BLaER1 treated with 17β-estradiol and CSF1 and Interleukin-3, amounts not matched to agents 10 nM and 100 nM (cell line): ENCODE results near the gene RPA1.

Experiments
- H3K27ac ChIP-seq, 11 experiments: shearing (Covaris generic); formaldehyde crosslinking; 2 replicates each; pipeline ENCODE4 v1.8.1; 2022
- H3K27me3 ChIP-seq, 11 experiments: shearing (Covaris generic); formaldehyde crosslinking; 2 replicates each; pipeline ENCODE4 v1.8.1; 2022
- H3K36me3 ChIP-seq, 11 experiments: shearing (Covaris generic); formaldehyde crosslinking; 2 replicates each; pipeline ENCODE4 v1.8.1; 2022
- H3K4me1 ChIP-seq, 10 experiments: shearing (Covaris generic); formaldehyde crosslinking; 2 replicates each; pipeline ENCODE4 v1.8.1; 2022
- H3K4me2 ChIP-seq, 11 experiments: shearing (Covaris generic); formaldehyde crosslinking; 2 replicates each; pipeline ENCODE4 v1.8.1; 2022
- H3K4me3 ChIP-seq, 10 experiments: shearing (Covaris generic); formaldehyde crosslinking; 2 replicates each; pipeline ENCODE4 v1.8.1; 2022
- H3K9ac ChIP-seq, 11 experiments: shearing (Covaris generic); formaldehyde crosslinking; 2 replicates each; pipeline ENCODE4 v1.8.1; 2022
- H3K9me3 ChIP-seq, 11 experiments: shearing (Covaris generic); formaldehyde crosslinking; replicated peaks in 1 of 11; 2 replicates each; pipeline ENCODE4 v1.8.1; 2022
- H4K20me1 ChIP-seq, 11 experiments: shearing (Covaris generic); formaldehyde crosslinking; 2 replicates each; pipeline ENCODE4 v1.8.1; 2022
- Cebpa-rat ChIP-seq, 11 experiments: shearing (Covaris generic); IDR thresholded peaks; 2 replicates each; pipeline ENCODE4 v1.8.1; 2022

RPA1 gene

DNA sequence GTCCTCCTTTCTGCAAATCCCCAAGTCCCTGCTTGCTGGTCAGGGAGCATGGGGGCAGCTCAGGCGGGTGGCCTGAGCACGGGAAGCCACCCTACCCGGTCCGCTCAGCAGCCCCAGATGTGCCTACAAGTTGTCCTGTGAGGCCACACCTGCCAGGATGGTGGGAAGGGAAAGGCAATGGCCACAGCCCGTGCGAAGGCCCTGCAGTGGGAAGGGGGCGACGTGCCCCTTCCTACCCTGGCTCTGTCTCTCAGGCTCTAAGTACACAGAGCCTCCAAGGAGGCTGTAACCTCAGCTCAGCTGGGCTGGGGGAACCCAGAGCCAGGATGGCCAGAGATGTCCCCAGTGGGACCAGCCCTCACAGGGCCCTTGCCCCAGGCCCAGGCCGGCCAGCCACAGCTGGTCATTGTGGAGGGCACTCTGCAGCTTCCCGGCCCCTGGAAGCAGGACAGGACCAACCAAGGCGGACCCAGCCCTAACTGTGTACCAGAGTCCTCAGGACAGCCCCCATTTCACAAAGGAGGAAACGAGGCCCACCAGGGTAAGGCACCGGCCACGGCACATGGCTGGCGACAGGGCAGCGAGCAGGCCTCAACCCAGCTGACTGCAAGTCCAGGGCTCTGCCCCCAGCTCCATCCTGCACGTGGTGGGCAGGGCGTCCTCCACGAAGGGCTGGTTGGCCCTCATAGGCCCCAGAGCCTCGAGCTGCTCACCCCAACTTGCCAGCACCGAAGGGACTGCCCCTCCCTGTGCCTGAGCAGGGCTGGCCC lies 113.0 kb downstream of the RPA1 start:
- Histone ChIP-seq H3K9ac (peak overlapping the region in 1 of 11 experiments; percentile 29; a peak in 1 of 22 replicates), H3K4me1 (peaks cover 0 to 48% (median 32%) of the 10 kb centered on the region in 10 experiments; a peak in 16 of 20 replicates), H3K27ac (0 out of 22 replicates have a peak overlapping the region, but pooled peaks of 1 of the 11 experiments have one; percentile 14), H3K27me3 (no peaks in the 10 kb centered on the region), H3K9me3 (no peaks in the 10 kb centered on the region), H3K4me3 (no peak overlapping the region), H3K4me2 (no peak overlapping the region), H3K36me3 (no peaks in the 10 kb centered on the region), H4K20me1 (peaks cover 0 to 42% (median 11%) of the 10 kb centered on the region in 11 experiments; a peak in 8 of 22 replicates)
- TF ChIP-seq Cebpa-rat (IDR thresholded peaks at IDR 0.05): no peak

DNA sequence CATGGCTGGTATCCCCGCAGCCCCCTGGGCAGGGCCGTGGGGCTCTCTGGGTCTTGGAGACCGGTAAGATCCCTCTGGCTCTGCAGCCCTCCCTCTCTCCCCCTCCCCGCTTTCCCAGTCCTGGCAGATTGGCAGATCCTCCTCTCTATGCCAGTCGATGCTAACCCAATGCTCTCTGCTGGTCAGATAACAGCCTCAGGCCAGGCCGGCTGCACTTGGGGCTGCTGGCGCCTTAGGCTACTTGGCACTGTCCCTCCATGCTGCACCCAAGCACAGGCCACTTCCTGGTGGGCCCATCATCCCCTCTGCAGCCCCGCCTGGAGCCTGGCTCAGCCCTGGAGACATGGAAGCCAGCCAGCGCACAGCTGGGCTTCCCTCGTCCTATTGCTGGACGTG lies 113.6 kb downstream of the RPA1 start:
- H3K9ac ChIP-seq: no peak overlapping the region
- no peak overlapping the region for H3K27ac ChIP-seq
- H3K36me3 ChIP-seq: no peaks in the 10 kb centered on the region
- H3K4me3 ChIP-seq: no peak overlapping the region
- TF ChIP-seq Cebpa-rat (IDR thresholded peaks at IDR 0.05): no peak
- no peaks in the 10 kb centered on the region for H3K9me3 ChIP-seq
- H3K4me1 ChIP-seq: peaks cover 0 to 51% (median 35%) of the 10 kb centered on the region in 10 experiments; a peak in 16 of 20 replicates
- no peak overlapping the region for H3K4me2 ChIP-seq
- peaks cover 0 to 41% (median 11%) of the 10 kb centered on the region in 11 experiments; a peak in 7 of 22 replicates for H4K20me1 ChIP-seq
- no peaks in the 10 kb centered on the region for H3K27me3 ChIP-seq

DNA sequence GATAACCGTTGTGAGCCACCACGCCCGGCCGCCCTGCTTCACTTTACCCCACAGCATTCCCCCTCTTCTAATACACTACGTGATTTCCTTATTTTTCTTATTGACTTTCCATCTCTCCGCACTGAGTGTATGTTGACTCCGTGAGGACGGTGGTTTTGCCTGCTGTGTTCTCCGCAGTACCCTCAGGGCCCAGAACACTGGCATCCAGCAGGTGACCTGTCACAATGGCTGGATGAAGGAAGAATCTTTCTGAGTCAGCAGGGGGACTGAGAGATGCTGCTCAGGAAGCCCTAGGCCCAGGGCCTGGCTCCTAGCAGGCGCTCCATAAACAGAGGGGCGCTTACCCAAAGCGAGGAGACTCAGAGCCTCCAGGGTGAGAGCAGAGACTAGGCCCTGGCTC lies 115.8 kb downstream of the RPA1 start:
- Histone ChIP-seq H3K4me2 (no peak overlapping the region), H3K27ac (no peak overlapping the region), H3K27me3 (no peaks in the 10 kb centered on the region), H3K9me3 (no peaks in the 10 kb centered on the region), H3K4me3 (no peak overlapping the region), H3K36me3 (no peaks in the 10 kb centered on the region), H3K4me1 (peaks cover 0 to 52% (median 32%) of the 10 kb centered on the region in 10 experiments; a peak in 16 of 20 replicates), H3K9ac (peak overlapping the region in 3 of 11 experiments; percentile 11 to 38 (median 31); a peak in 3 of 22 replicates), H4K20me1 (peaks cover 0 to 28% (median 4%) of the 10 kb centered on the region in 11 experiments; a peak in 7 of 22 replicates)
- TF ChIP-seq Cebpa-rat (IDR thresholded peaks at IDR 0.05): no peak

DNA sequence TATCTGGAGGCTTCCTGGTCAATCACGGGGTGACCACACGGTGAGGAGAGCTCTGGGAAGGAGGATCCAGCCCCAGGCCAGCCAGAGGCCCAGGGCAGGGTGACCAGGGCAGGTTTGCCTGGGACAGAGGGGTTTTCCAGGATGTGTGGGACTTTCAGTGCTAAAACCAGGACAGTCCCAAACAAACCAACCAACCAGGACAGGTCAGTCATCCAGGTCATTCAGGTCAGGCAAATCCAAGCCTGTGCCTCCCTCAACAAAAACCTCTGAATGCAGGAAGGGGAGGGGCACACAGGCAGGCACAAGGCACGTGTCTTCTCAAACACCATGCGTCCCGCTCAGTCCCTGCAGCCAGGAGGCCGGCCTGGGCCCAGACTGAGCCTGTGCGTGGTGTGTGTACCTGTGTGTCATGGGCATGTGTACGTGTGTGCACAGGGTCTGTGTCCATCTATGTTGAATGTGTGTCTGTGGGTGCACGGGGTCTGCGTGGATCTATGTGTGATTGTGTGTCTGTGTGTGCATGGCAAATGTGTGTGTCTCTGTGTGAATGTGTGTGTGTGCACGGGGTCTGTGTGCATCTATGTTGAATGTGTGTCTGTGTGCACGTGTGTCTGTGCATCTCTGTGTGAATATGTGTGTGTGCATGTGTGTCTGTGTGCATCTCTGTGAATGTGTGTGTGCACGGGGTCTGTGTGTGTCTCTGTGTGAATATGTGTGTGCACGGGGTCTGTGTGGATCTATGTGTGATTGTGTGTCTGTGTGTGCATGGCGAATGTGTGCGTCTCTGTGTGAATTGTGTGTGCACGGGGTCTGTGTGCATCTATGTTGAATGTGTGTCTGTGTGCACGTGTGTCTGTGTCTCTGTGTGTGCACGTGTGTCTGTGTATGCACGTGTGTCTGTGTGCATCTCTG lies 116.5 kb downstream of the RPA1 start:
- Histone ChIP-seq H3K4me1 (peaks cover 0 to 46% (median 26%) of the 10 kb centered on the region in 10 experiments; a peak in 14 of 20 replicates), H3K9me3 (no peaks in the 10 kb centered on the region), H3K9ac (peak overlapping the region in 3 of 11 experiments; percentile 11 to 38 (median 31); a peak in 3 of 22 replicates), H3K4me2 (no peak overlapping the region), H4K20me1 (peaks cover 0 to 22% (median 4%) of the 10 kb centered on the region in 11 experiments; a peak in 6 of 22 replicates), H3K4me3 (no peak overlapping the region), H3K27me3 (no peaks in the 10 kb centered on the region), H3K36me3 (no peaks in the 10 kb centered on the region), H3K27ac (no peak overlapping the region)
- TF ChIP-seq Cebpa-rat (IDR thresholded peaks at IDR 0.05): no peak

DNA sequence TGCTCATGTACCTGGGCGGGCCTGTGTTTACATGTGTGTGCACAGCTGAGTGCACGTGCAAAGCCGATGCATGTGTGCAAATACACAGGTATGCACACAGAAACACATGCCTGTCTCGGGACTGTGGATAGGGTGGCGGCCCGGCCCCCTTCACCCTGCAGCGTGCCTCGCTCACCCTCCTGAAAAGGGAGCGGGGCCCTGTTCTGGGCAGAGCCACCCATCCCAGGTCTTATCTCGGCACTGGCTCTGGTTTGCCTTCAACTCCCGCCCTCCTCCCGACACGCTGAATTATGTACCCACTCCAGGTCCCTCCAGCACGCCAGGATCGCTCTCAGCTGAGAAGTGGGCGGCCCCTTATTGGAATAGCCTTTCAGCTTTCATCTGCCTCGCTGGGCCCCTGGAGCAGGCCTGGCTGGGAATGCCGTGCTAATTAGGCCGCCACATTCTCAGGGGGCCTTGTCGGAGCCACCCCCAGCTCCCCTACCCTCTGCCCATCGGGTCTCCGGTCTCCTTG lies 117.5 kb downstream of the RPA1 start:
- no peak overlapping the region for H3K4me3 ChIP-seq
- H3K36me3 ChIP-seq: no peaks in the 10 kb centered on the region
- no peak overlapping the region for H3K4me2 ChIP-seq
- H3K27ac ChIP-seq: no peak overlapping the region
- no peaks in the 10 kb centered on the region for H3K27me3 ChIP-seq
- H3K9ac ChIP-seq: no peak overlapping the region
- no peak for TF ChIP-seq Cebpa-rat (IDR thresholded peaks at IDR 0.05)
- H3K9me3 ChIP-seq: peaks cover 0 to 5% (median 0%) of the 10 kb centered on the region in 11 experiments; a peak in 1 of 22 replicates
- H4K20me1 ChIP-seq: peaks cover 0 to 16% (median 4%) of the 10 kb centered on the region in 11 experiments; a peak in 5 of 22 replicates
- peaks cover 0 to 45% (median 22%) of the 10 kb centered on the region in 10 experiments; a peak in 13 of 20 replicates for H3K4me1 ChIP-seq

DNA sequence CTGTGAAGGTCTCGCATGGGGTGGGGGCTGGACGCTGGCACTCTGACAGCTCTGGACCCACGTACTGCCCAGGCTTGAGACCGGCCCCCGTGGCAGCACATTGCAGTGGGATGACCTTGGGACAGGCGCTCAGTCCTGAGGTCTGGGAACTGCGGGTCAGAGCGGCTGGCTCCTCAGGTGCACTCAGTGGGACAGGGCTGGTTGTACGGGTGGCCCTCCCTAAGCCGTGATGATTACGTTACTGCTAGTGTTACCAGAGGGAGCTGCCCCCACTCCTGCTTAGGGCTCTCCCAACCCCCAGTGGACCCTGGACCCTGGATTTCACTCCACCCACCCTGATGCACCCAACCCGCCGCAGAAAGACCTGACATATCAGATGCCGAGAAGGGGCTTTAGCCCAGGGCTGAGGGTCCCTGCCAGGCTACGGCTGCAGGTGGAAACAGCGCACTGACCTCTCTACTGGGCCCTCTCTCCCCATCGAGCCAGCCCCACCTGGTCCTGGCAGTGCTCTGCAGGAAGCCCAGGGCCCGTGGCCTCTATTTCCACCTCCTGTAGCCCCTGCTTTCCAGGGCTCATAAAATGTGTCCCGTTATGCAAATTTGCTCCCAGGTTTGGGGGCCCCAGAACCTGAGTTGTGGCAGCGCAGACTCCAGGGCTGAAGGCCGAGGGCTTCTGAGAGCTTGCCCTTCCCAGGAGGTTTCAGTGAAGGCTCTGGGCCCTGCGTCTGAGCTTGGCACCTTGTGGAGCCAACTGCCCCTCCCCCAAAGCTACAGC lies 118.1 kb downstream of the RPA1 start:
- TF ChIP-seq Cebpa-rat (IDR thresholded peaks at IDR 0.05): no peak
- Histone ChIP-seq H3K27me3 (no peaks in the 10 kb centered on the region), H3K36me3 (no peaks in the 10 kb centered on the region), H3K4me1 (peaks cover 0 to 42% (median 22%) of the 10 kb centered on the region in 10 experiments; a peak in 13 of 20 replicates), H3K9ac (0 out of 22 replicates have a peak overlapping the region, but pooled peaks of 2 of the 11 experiments have one; percentile 3 to 23), H3K27ac (no peak overlapping the region; a peak in 1 of 22 replicates), H3K9me3 (peaks cover 0 to 5% (median 0%) of the 10 kb centered on the region in 11 experiments; a peak in 1 of 22 replicates), H3K4me2 (peak overlapping the region in 5 of 11 experiments; percentile 17 to 36 (median 30); a peak in 7 of 22 replicates), H4K20me1 (peaks cover 0 to 10% (median 0%) of the 10 kb centered on the region in 11 experiments; a peak in 3 of 22 replicates), H3K4me3 (no peak overlapping the region)

DNA sequence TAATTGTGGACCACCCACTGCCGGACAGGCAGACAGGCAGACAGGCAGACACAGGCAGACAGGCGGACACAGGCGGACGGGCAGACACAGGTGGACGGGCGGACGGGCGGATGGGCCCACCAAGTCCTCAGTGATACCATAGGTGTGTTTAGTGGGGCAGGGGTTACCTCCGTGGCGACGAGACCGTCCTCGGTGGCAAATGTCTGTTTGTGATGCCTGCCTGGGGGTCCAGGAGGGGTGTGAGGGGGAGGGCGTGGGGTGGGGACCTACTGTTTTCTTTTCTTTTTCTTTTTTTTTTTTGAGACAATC lies 118.7 kb downstream of the RPA1 start:
- H3K27me3 ChIP-seq: no peaks in the 10 kb centered on the region
- peaks cover 0 to 41% (median 22%) of the 10 kb centered on the region in 10 experiments; a peak in 13 of 20 replicates for H3K4me1 ChIP-seq
- H3K4me2 ChIP-seq: peak overlapping the region in 5 of 11 experiments; percentile 17 to 53 (median 30); a peak in 8 of 22 replicates
- no peaks in the 10 kb centered on the region for H3K36me3 ChIP-seq
- H3K4me3 ChIP-seq: no peak overlapping the region
- H3K9ac ChIP-seq: no peak overlapping the region
- TF ChIP-seq Cebpa-rat (IDR thresholded peaks at IDR 0.05): no peak
- H3K27ac ChIP-seq: no peak overlapping the region; a peak in 1 of 22 replicates
- peaks cover 0 to 5% (median 0%) of the 10 kb centered on the region in 11 experiments; a peak in 2 of 22 replicates for H4K20me1 ChIP-seq
- H3K9me3 ChIP-seq: peaks cover 0 to 5% (median 0%) of the 10 kb centered on the region in 11 experiments; a peak in 1 of 22 replicates
